SK-N-SH (cell line): ENCODE results near the gene ADRM1. TPM values are rescaled to one million over a fixed set of nuclear protein-coding genes. Genes with fewer than 3 reads are reported as not detected.

Experiments
- CTCF ChIA-PET: fragments of 300-600, 350-600 bp; formaldehyde crosslinking; extraction: SDS; loops from one replicate; lab custom pipeline; 2021; lab: Yijun Ruan, JAX
- POLR2A ChIA-PET: fragments of 350-600 bp; sonication (Branson Sonifier 250); formaldehyde crosslinking; extraction: SDS; loops from one replicate; lab custom pipeline; 2020; ENCODE audit warnings: antibody characterized with exemption, inconsistent platforms; lab: Yijun Ruan, JAX
- DNase-seq: peaks from one replicate; pipeline ENCODE4 v3.0.0; 2012
- H2AFZ ChIP-seq: fragments of 200-600 bp; sonication (generic); 2 replicates; pipeline ENCODE4 v1.8.1; 2016; ENCODE audit warnings: antibody characterized with exemption, mild to moderate bottlenecking, low read depth
- H3F3A ChIP-seq: fragments of 200-600 bp; sonication (generic); replicated peaks from 2 replicates; pipeline ENCODE3; 2016; ENCODE audit warnings: antibody characterized with exemption, mild to moderate bottlenecking; ENCODE audit not compliant: insufficient read depth
- H3K27ac ChIP-seq, 2 experiments: fragments of 200-500 bp in 1 of 2; fragments of 200-600 bp in 1 of 2; sonication (Bioruptor generic) in 1 of 2; sonication (generic), shearing (Covaris generic) in 1 of 2; 2 replicates each; pipeline versions ENCODE4 v1.5.1 to v1.6.1; 2014 to 2016; ENCODE audit warnings: low read depth in 2 of 2, inconsistent platforms in 1 of 2, low read length in 1 of 2, mild to moderate bottlenecking in 1 of 2, mixed read lengths in 1 of 2
- H3K27me3 ChIP-seq: fragments of 200-600 bp; sonication (generic), shearing (Covaris generic); 2 replicates; pipeline ENCODE4 v1.6.1; 2016; ENCODE audit warnings: mixed run types; ENCODE audit not compliant: insufficient read depth
- H3K36me3 ChIP-seq, 2 experiments: fragments of 200-500 bp in 1 of 2; fragments of 200-600 bp in 1 of 2; sonication (Bioruptor generic) in 1 of 2; sonication (generic) in 1 of 2; replicated peaks in 1 of 2; 2 replicates each; pipeline versions ENCODE3 to v1.5.1; 2014 to 2016; ENCODE audit warnings: low read length in 1 of 2, mild to moderate bottlenecking in 1 of 2; ENCODE audit not compliant: insufficient read depth in 2 of 2, control insufficient read depth in 1 of 2
- H3K4me1 ChIP-seq, 2 experiments: fragments of 200-500 bp in 1 of 2; fragments of 200-600 bp in 1 of 2; sonication (Bioruptor generic) in 1 of 2; sonication (generic), shearing (Covaris generic) in 1 of 2; 2 replicates each; pipeline versions ENCODE4 v1.5.1 to v1.6.1; 2014 to 2016; ENCODE audit warnings: low read depth in 1 of 2, low read length in 1 of 2, mixed run types in 1 of 2; ENCODE audit not compliant: insufficient read depth in 2 of 2, control insufficient read depth in 1 of 2
- H3K4me2 ChIP-seq: fragments of 200-600 bp; sonication (generic), shearing (Covaris generic); 2 replicates; pipeline ENCODE4 v1.6.1; 2017; ENCODE audit warnings: mixed run types
- H3K4me3 ChIP-seq, 2 experiments: fragments of 200-500 bp in 1 of 2; fragments of 200-600 bp in 1 of 2; sonication (Bioruptor generic) in 1 of 2; sonication (generic), shearing (Covaris generic) in 1 of 2; 2 replicates each; pipeline versions ENCODE4 v1.5.1 to v1.8.1; 2014 to 2016; ENCODE audit warnings: low read depth in 2 of 2, inconsistent platforms in 1 of 2, low read length in 1 of 2, mild to moderate bottlenecking in 1 of 2, mixed read lengths in 1 of 2, moderate library complexity in 1 of 2
- H3K79me2 ChIP-seq: fragments of 200-600 bp; sonication (generic); 2 replicates; pipeline ENCODE4 v1.8.1; 2017; ENCODE audit warnings: mild to moderate bottlenecking; ENCODE audit not compliant: insufficient read depth
- H3K9ac ChIP-seq: fragments of 200-600 bp; sonication (generic); 2 replicates; pipeline ENCODE4 v1.6.1; 2017; ENCODE audit warnings: mixed run types
- H3K9me2 ChIP-seq: fragments of 200-600 bp; sonication (generic); 2 replicates; pipeline ENCODE4 v1.6.1; 2017; ENCODE audit warnings: mixed run types
- H3K9me3 ChIP-seq: fragments of 200-600 bp; sonication (generic); 2 replicates; pipeline ENCODE4 v1.6.1; 2017; ENCODE audit warnings: mixed run types, mild to moderate bottlenecking, moderate library complexity
- H4K20me1 ChIP-seq: fragments of 200-600 bp; sonication (generic); 2 replicates; pipeline ENCODE4 v1.6.1; 2017; ENCODE audit warnings: mild to moderate bottlenecking, mixed run types; ENCODE audit not compliant: insufficient read depth
- ELF1 ChIP-seq: IDR thresholded peaks from 2 replicates; pipeline ENCODE4 v1.4.0; 2012
- EP300 ChIP-seq, 2 experiments: IDR thresholded peaks; 2 replicates each; pipeline versions ENCODE4 v1.4.0 to v1.6.1; 2012; ENCODE audit warnings: borderline replicate concordance in 1 of 2, low read depth in 1 of 2, low read length in 1 of 2
- FOSL2 ChIP-seq: IDR thresholded peaks from 2 replicates; pipeline ENCODE4 v1.4.0; 2012; ENCODE audit warnings: low read depth, mild to moderate bottlenecking, moderate library complexity, borderline replicate concordance
- FOXJ3 ChIP-seq: sonication (generic); formaldehyde crosslinking; IDR thresholded peaks from 2 replicates; pipeline ENCODE4 v1.5.1; 2020; ENCODE audit warnings: mild to moderate bottlenecking, missing genetic modification reagents
- FOXM1 ChIP-seq: IDR thresholded peaks from 2 replicates; pipeline ENCODE4 v1.4.0; 2012; ENCODE audit warnings: low read depth, mild to moderate bottlenecking
- GATA2 ChIP-seq: sonication (generic); formaldehyde crosslinking; IDR thresholded peaks from 2 replicates; pipeline ENCODE4 v1.5.0; 2020; ENCODE audit warnings: mild to moderate bottlenecking, missing genetic modification reagents
- NFIC ChIP-seq: IDR thresholded peaks from 2 replicates; pipeline ENCODE4 v1.4.0; 2012; ENCODE audit warnings: borderline replicate concordance
- NRF1 ChIP-seq: IDR thresholded peaks from 2 replicates; pipeline ENCODE4 v1.6.1; 2012; ENCODE audit warnings: low read depth, mild to moderate bottlenecking, low read length
- POLR2AphosphoS5 ChIP-seq: IDR thresholded peaks from 2 replicates; pipeline ENCODE4 v1.6.1; 2012; ENCODE audit warnings: low read depth, low read length
- RAD21 ChIP-seq: IDR thresholded peaks from 2 replicates; pipeline ENCODE4 v1.6.1; 2012; ENCODE audit warnings: mild to moderate bottlenecking, low read length
- SIN3A ChIP-seq: IDR thresholded peaks from 2 replicates; pipeline ENCODE4 v1.6.1; 2012; ENCODE audit warnings: low read depth, mild to moderate bottlenecking, low read length, moderate library complexity, borderline replicate concordance
- TEAD4 ChIP-seq: IDR thresholded peaks from 2 replicates; pipeline ENCODE4 v1.4.0; 2012; ENCODE audit warnings: mild to moderate bottlenecking, borderline replicate concordance; ENCODE audit not compliant: insufficient read depth
- USF1 ChIP-seq: IDR thresholded peaks from 2 replicates; pipeline ENCODE4 v1.4.0; 2012; ENCODE audit warnings: low read depth, borderline replicate concordance
- YY1 ChIP-seq: IDR thresholded peaks from 2 replicates; pipeline ENCODE4 v1.4.0; 2012; ENCODE audit warnings: low read depth, mild to moderate bottlenecking
- WGBS: methylation state at CpG from one replicate; pipeline ENCODE4 v1.1.6; 2017; ENCODE audit warnings: low lambda C conversion rate; 5-methylcytosine and 5-hydroxymethylcytosine counted together
- polyA plus RNA-seq, 3 experiments: library from polyadenylated mRNA; depleted of rRNA; stranded (reverse); fragments of >200 nt; gene quantifications; 2 replicates each; pipeline ENCODE4 v1.2.3, GENCODE V29; 2012
- TF ChIP-seq, protein P1 (sequence below): fragments of 150-350 bp; IDR thresholded peaks from 2 replicates; pipeline ENCODE4 v1.6.1; 2016; ENCODE audit warnings: mild to moderate bottlenecking, low read depth, low read length
- TF ChIP-seq, protein P2 (sequence below): fragments of 150-350 bp; IDR thresholded peaks from 2 replicates; pipeline ENCODE4 v1.6.1; 2017; ENCODE audit warnings: antibody characterized with exemption, low read length, low read depth, borderline replicate concordance
- TF ChIP-seq, protein P3 (sequence below): IDR thresholded peaks from 2 replicates; pipeline ENCODE4; 2012

The ADRM1 gene
- polyA plus RNA-seq, 1 of the 3 experiments (the other 2 are of a cell fraction) = 142 TPM

DNA sequence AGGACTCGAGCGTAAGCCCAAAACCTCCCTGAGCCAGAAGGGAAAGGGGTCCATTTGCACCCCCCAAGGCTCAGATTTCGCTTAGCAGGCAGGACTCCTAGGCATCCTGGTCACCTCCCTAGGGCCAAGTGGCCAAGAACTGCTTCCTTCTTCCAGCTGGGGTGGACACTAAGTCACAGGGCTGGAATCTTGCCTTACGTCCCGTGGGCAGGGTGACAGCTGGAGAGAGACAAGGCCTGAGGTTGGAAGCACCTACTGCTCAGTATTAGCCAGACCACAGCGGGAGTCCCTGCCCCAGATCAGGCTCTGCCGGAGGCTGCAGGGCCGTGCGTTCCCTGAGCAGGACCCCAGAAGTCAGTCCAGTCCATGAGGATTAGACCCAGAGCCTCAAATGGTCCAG lies 44.6 kb downstream of the ADRM1 start (continued):
- TF ChIP-seq, protein P1, sequence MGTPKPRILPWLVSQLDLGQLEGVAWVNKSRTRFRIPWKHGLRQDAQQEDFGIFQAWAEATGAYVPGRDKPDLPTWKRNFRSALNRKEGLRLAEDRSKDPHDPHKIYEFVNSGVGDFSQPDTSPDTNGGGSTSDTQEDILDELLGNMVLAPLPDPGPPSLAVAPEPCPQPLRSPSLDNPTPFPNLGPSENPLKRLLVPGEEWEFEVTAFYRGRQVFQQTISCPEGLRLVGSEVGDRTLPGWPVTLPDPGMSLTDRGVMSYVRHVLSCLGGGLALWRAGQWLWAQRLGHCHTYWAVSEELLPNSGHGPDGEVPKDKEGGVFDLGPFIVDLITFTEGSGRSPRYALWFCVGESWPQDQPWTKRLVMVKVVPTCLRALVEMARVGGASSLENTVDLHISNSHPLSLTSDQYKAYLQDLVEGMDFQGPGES = no peak

- Histone ChIP-seq H3K4me2 (no peak overlapping the region), H4K20me1 (no peaks in the 10 kb centered on the region), H3K9me2 (no peaks in the 10 kb centered on the region), H2AFZ (no peak overlapping the region), H3K9me3 (no peaks in the 10 kb centered on the region), H3F3A (no peaks in the 10 kb centered on the region), H3K36me3 (peaks cover 11 to 39% of the 10 kb centered on the region in 2 experiments), H3K27ac (no peak overlapping the region), H3K9ac (no peak overlapping the region), H3K79me2 (no peaks in the 10 kb centered on the region), H3K4me3 (no peak overlapping the region), H3K27me3 (no peaks in the 10 kb centered on the region), H3K4me1 (peaks cover 0 to 15% of the 10 kb centered on the region in 2 experiments; a peak in 2 of 4 replicates)
- no peak for DNase-seq
- 79% methylated on average over 1 of the region's 1 CpG for WGBS
- POLR2A ChIA-PET = no interaction called here
- CTCF ChIA-PET = interaction anchor here (2.2 kb wide), 1 partner anchor 33 kb away, joined by 11 read pairs; no protein-coding TSS in a partner anchor
- TF ChIP-seq NFIC (no peak), RAD21 (no peak), EP300 (IDR thresholded peaks at IDR 0.05; ENCODE audit: borderline replicate concordance in 1 of 2, low read depth in 1 of 2, low read length in 1 of 2) (no peak), FOXJ3 (no peak), YY1 (no peak), POLR2AphosphoS5 (no peak), FOSL2 (no peak), ELF1 (no peak)
- TF ChIP-seq, protein P2, sequence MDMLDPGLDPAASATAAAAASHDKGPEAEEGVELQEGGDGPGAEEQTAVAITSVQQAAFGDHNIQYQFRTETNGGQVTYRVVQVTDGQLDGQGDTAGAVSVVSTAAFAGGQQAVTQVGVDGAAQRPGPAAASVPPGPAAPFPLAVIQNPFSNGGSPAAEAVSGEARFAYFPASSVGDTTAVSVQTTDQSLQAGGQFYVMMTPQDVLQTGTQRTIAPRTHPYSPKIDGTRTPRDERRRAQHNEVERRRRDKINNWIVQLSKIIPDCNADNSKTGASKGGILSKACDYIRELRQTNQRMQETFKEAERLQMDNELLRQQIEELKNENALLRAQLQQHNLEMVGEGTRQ = no peak
Observed at GRCh38 chr20:62348604-62349003, 45.8 kb downstream of the ADRM1 start.

GRCh38 chr20:62349556-62350097 lies 46.8 kb downstream of the ADRM1 start:
- WGBS = 70% methylated on average over 7 of the region's 7 CpGs
- Histone ChIP-seq H3K27me3 (no peaks in the 10 kb centered on the region), H3K4me1 (peaks cover 0 to 26% of the 10 kb centered on the region in 2 experiments; a peak in 2 of 4 replicates), H3K4me3 (no peak overlapping the region), H3K9me3 (no peaks in the 10 kb centered on the region), H3K9me2 (no peaks in the 10 kb centered on the region), H3K9ac (no peak overlapping the region), H3K4me2 (no peak overlapping the region), H2AFZ (no peak overlapping the region), H3K36me3 (peaks cover 11 to 35% of the 10 kb centered on the region in 2 experiments), H3K79me2 (peaks cover 2% of the 10 kb centered on the region; the same call in 1 of the 2 replicates), H3F3A (no peaks in the 10 kb centered on the region), H3K27ac (no peak overlapping the region), H4K20me1 (no peaks in the 10 kb centered on the region)
- ChIA-PET POLR2A (no interaction called here), CTCF (interaction anchor here (1.0 to 1.4 kb wide), 2 partner anchors 18 to 33 kb away, joined by 3 to 7 read pairs; no protein-coding TSS in a partner anchor)
- DNase-seq = no peak
- TF ChIP-seq RAD21 (no peak), USF1 (no peak), SIN3A (no peak), FOXJ3 (no peak), GATA2 (CRISPR knock-in tag) (no peak), TEAD4 (no peak), FOXM1 (no peak), NRF1 (no peak)
- TF ChIP-seq, protein P3, sequence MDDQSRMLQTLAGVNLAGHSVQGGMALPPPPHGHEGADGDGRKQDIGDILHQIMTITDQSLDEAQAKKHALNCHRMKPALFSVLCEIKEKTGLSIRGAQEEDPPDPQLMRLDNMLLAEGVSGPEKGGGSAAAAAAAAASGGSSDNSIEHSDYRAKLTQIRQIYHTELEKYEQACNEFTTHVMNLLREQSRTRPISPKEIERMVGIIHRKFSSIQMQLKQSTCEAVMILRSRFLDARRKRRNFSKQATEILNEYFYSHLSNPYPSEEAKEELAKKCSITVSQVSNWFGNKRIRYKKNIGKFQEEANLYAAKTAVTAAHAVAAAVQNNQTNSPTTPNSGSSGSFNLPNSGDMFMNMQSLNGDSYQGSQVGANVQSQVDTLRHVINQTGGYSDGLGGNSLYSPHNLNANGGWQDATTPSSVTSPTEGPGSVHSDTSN = no peak
- TF ChIP-seq, protein P2 = no peak
